ENCODE results near the gene TMEM51. TPM values are rescaled to one million over a fixed set of nuclear protein-coding genes. Genes with fewer than 3 reads are reported as not detected.

Gene TMEM51
- total RNA-seq, 1 experiment from 2014 or later: 16.6 TPM

GRCh38 chr1:15204931-15205330, 51.4 kb downstream of the TMEM51 start:
- in situ Hi-C loops (cut with HindIII; ENCODE audit: low pct_unique_long_range_greater_than_20kb, low sequenced_read_pairs): no loop called here
- DNase-seq (ENCODE audit: low read depth): no peak

- in situ Hi-C loops (cut with HindIII; ENCODE audit: low pct_unique_long_range_greater_than_20kb, low sequenced_read_pairs): no loop called here
- no peak for DNase-seq (ENCODE audit: low read depth)
Observed at GRCh38 chr1:15205586-15206346, 52.2 kb downstream of the TMEM51 start.

- no peak for DNase-seq (ENCODE audit: low read depth)
- in situ Hi-C loops (cut with HindIII; ENCODE audit: low pct_unique_long_range_greater_than_20kb, low sequenced_read_pairs): no loop called here
Observed at GRCh38 chr1:15206418-15207030, 53.0 kb downstream of the TMEM51 start.

GRCh38 chr1:15207031-15207828, 53.7 kb downstream of the TMEM51 start:
- no peak for DNase-seq (ENCODE audit: low read depth)
- in situ Hi-C loops (cut with HindIII; ENCODE audit: low pct_unique_long_range_greater_than_20kb, low sequenced_read_pairs): no loop called here

- no peak for DNase-seq (ENCODE audit: low read depth)
- in situ Hi-C loops (cut with HindIII; ENCODE audit: low pct_unique_long_range_greater_than_20kb, low sequenced_read_pairs): no loop called here
Observed at GRCh38 chr1:15207829-15208429, 54.4 kb downstream of the TMEM51 start.

GRCh38 chr1:15210651-15211375, 57.3 kb downstream of the TMEM51 start:
- DNase-seq (ENCODE audit: low read depth): no peak
- in situ Hi-C loops (cut with HindIII; ENCODE audit: low pct_unique_long_range_greater_than_20kb, low sequenced_read_pairs): no loop called here

GRCh38 chr1:15211424-15211823, 57.9 kb downstream of the TMEM51 start:
- in situ Hi-C loops (cut with HindIII; ENCODE audit: low pct_unique_long_range_greater_than_20kb, low sequenced_read_pairs): no loop called here
- DNase-seq (ENCODE audit: low read depth): no peak

- no peak for DNase-seq (ENCODE audit: low read depth)
- in situ Hi-C loops (cut with HindIII; ENCODE audit: low pct_unique_long_range_greater_than_20kb, low sequenced_read_pairs): no loop called here
Observed at GRCh38 chr1:15212216-15212953, 58.8 kb downstream of the TMEM51 start.

GRCh38 chr1:15212954-15213291, 59.4 kb downstream of the TMEM51 start:
- DNase-seq (ENCODE audit: low read depth): no peak
- in situ Hi-C loops (cut with HindIII; ENCODE audit: low pct_unique_long_range_greater_than_20kb, low sequenced_read_pairs): no loop called here

GRCh38 chr1:15213341-15213821, 59.8 kb downstream of the TMEM51 start:
- in situ Hi-C loops (cut with HindIII; ENCODE audit: low pct_unique_long_range_greater_than_20kb, low sequenced_read_pairs): no loop called here
- DNase-seq (ENCODE audit: low read depth): no peak

GRCh38 chr1:15214527-15214926, 61.0 kb downstream of the TMEM51 start:
- in situ Hi-C loops (cut with HindIII; ENCODE audit: low pct_unique_long_range_greater_than_20kb, low sequenced_read_pairs): no loop called here
- DNase-seq (ENCODE audit: low read depth): no peak

GRCh38 chr1:15215116-15215515, 61.6 kb downstream of the TMEM51 start:
- in situ Hi-C loops (cut with HindIII; ENCODE audit: low pct_unique_long_range_greater_than_20kb, low sequenced_read_pairs): no loop called here
- no peak for DNase-seq (ENCODE audit: low read depth)

GRCh38 chr1:15217654-15218053, 64.1 kb downstream of the TMEM51 start:
- no peak for DNase-seq (ENCODE audit: low read depth)
- in situ Hi-C loops (cut with HindIII; ENCODE audit: low pct_unique_long_range_greater_than_20kb, low sequenced_read_pairs): no loop called here

- peak; percentile 83 for DNase-seq (ENCODE audit: low read depth)
- in situ Hi-C loops (cut with HindIII; ENCODE audit: low pct_unique_long_range_greater_than_20kb, low sequenced_read_pairs): no loop called here
Observed at GRCh38 chr1:15218287-15219279, 65.0 kb downstream of the TMEM51 start.

GRCh38 chr1:15219280-15220023, 65.9 kb downstream of the TMEM51 start:
- no peak for DNase-seq (ENCODE audit: low read depth)
- in situ Hi-C loops (cut with HindIII; ENCODE audit: low pct_unique_long_range_greater_than_20kb, low sequenced_read_pairs): no loop called here

GRCh38 chr1:15220024-15220392, 66.5 kb downstream of the TMEM51 start:
- in situ Hi-C loops (cut with HindIII; ENCODE audit: low pct_unique_long_range_greater_than_20kb, low sequenced_read_pairs): no loop called here
- no peak for DNase-seq (ENCODE audit: low read depth)

All from Caki2 (cell line).